GM19043 (cell line): Measurements from ENCODE around the gene SEPTIN5.

ENCODE experiments used
- ATAC-seq: cut with Tn5 transposase; IDR thresholded peaks from one replicate; pipeline ENCODE4 v1.9.1; 2021; ENCODE audit warnings: low read depth; ENCODE audit not compliant: unreplicated experiment

SEPTIN5 gene

GRCh38 chr22:19731361-19732135 lies 17.2 kb downstream of the SEPTIN5 start:
- ATAC-seq, result no peak

- no peak for ATAC-seq
These were observed 18.3 kb downstream of the SEPTIN5 start for GRCh38 chr22:19732403-19733113.

GRCh38 chr22:19733755-19734154 lies 19.5 kb downstream of the SEPTIN5 start:
- ATAC-seq, result no peak

- no peak for ATAC-seq
These were observed 19.9 kb downstream of the SEPTIN5 start for GRCh38 chr22:19734163-19734562.

GRCh38 chr22:19734837-19735382 lies 20.6 kb downstream of the SEPTIN5 start:
- ATAC-seq, result no peak

- ATAC-seq, result no peak
These were observed 21.6 kb downstream of the SEPTIN5 start for GRCh38 chr22:19735665-19736510.

GRCh38 chr22:19737846-19738663 lies 23.8 kb downstream of the SEPTIN5 start:
- ATAC-seq, result no peak

- ATAC-seq, result no peak
These were observed 24.6 kb downstream of the SEPTIN5 start for GRCh38 chr22:19738664-19739447.

GRCh38 chr22:19739448-19739895 lies 25.2 kb downstream of the SEPTIN5 start:
- ATAC-seq, result no peak

GRCh38 chr22:19739911-19740449 lies 25.7 kb downstream of the SEPTIN5 start:
- ATAC-seq, result no peak

- no peak for ATAC-seq
These were observed 26.3 kb downstream of the SEPTIN5 start for GRCh38 chr22:19740586-19740985.

GRCh38 chr22:19741053-19741452 lies 26.8 kb downstream of the SEPTIN5 start:
- no peak for ATAC-seq

GRCh38 chr22:19742160-19743066 lies 28.1 kb downstream of the SEPTIN5 start:
- no peak for ATAC-seq

- ATAC-seq, result no peak
These were observed 28.8 kb downstream of the SEPTIN5 start for GRCh38 chr22:19743081-19743480.

- no peak for ATAC-seq
These were observed 29.3 kb downstream of the SEPTIN5 start for GRCh38 chr22:19743651-19744050.

GRCh38 chr22:19744350-19745006 lies 30.2 kb downstream of the SEPTIN5 start:
- ATAC-seq, result no peak
